DOHH2 (cell line): ENCODE data around the gene DPH6.
"Not testable (repeated sequence)": the region's sequence is repeated elsewhere in the genome, so short reads cannot be mapped to it uniquely, and the experiment has no call there.

Experiments
- H3F3A ChIP-seq: fragments of 200-600 bp; sonication (generic), shearing (Covaris generic); 2 replicates; pipeline ENCODE4 v1.6.0; 2016; ENCODE audit warnings: antibody characterized with exemption, mild to moderate bottlenecking; ENCODE audit not compliant: control insufficient read depth, insufficient read depth
- H3K27ac ChIP-seq: fragments of 200-600 bp; sonication (generic); 2 replicates; pipeline ENCODE4 v1.5.1; 2014; ENCODE audit warnings: low read depth, mild to moderate bottlenecking, low read length, moderate library complexity
- H3K27me3 ChIP-seq: fragments of 200-600 bp; sonication (generic); 2 replicates; pipeline ENCODE4 v1.6.1; 2014; ENCODE audit warnings: mild to moderate bottlenecking, low read length, mixed read lengths; ENCODE audit not compliant: control insufficient read depth
- H3K36me3 ChIP-seq: fragments of 200-600 bp; sonication (generic); 2 replicates; pipeline ENCODE4 v1.6.1; 2014; ENCODE audit warnings: mild to moderate bottlenecking, low read length, moderate library complexity, mixed read lengths; ENCODE audit not compliant: control insufficient read depth
- H3K4me1 ChIP-seq: fragments of 200-600 bp; sonication (generic); 2 replicates; pipeline ENCODE4 v1.6.1; 2014; ENCODE audit warnings: mild to moderate bottlenecking, low read length, mixed read lengths; ENCODE audit not compliant: control insufficient read depth
- H3K4me2 ChIP-seq: fragments of 200-600 bp; sonication (generic); 2 replicates; pipeline ENCODE4 v1.6.0; 2014; ENCODE audit warnings: mild to moderate bottlenecking, low read length, moderate library complexity
- H3K4me3 ChIP-seq: fragments of 200-600 bp; sonication (generic); 2 replicates; pipeline ENCODE4 v1.5.1; 2014; ENCODE audit warnings: mild to moderate bottlenecking, low read length, mixed read lengths
- H3K79me2 ChIP-seq: fragments of 200-600 bp; sonication (generic); 2 replicates; pipeline ENCODE4 v1.6.1; 2014; ENCODE audit warnings: mild to moderate bottlenecking, low read length, mixed read lengths; ENCODE audit not compliant: control insufficient read depth
- H3K9me2 ChIP-seq: fragments of 200-600 bp; sonication (generic); replicated peaks from 2 replicates; pipeline ENCODE4 v1.6.1; 2014; ENCODE audit warnings: mild to moderate bottlenecking, low read length, mixed read lengths; ENCODE audit not compliant: control insufficient read depth
- H3K9me3 ChIP-seq: fragments of 200-600 bp; sonication (generic); 2 replicates; pipeline ENCODE4 v1.6.1; 2014; ENCODE audit warnings: antibody characterized with exemption, low read length, mixed read lengths; ENCODE audit not compliant: control insufficient read depth, insufficient read depth
- H4K20me1 ChIP-seq: fragments of 200-600 bp; sonication (generic); 2 replicates; pipeline ENCODE4 v1.6.0; 2014; ENCODE audit warnings: low read depth, mild to moderate bottlenecking, antibody characterized with exemption, low read length, moderate library complexity; ENCODE audit not compliant: control insufficient read depth, insufficient read depth
- CTCF ChIP-seq: fragments of 200-600 bp; sonication (generic); IDR thresholded peaks from one replicate; pipeline ENCODE4 v1.5.1; 2014; ENCODE audit warnings: antibody characterized with exemption, mild to moderate bottlenecking, low read depth, low read length; ENCODE audit not compliant: poor library complexity, severe bottlenecking
- EZH2phosphoT487 ChIP-seq: fragments of 200-600 bp; sonication (generic); IDR thresholded peaks from 2 replicates; pipeline ENCODE4 v1.6.1; 2017; ENCODE audit warnings: borderline replicate concordance, mild to moderate bottlenecking, antibody characterized with exemption, low read length, moderate library complexity, mixed read lengths

The DPH6 gene

GRCh38 chr15:35330048-35330695 lies 215.8 kb downstream of the DPH6 start:
- H3K27ac ChIP-seq, result no peak overlapping the region

GRCh38 chr15:35329521-35329961 lies 216.4 kb downstream of the DPH6 start:
- Histone ChIP-seq H3K27ac (no peak overlapping the region), H3K4me3 (no peak overlapping the region), H3F3A (no peaks in the 10 kb centered on the region), H3K9me2 (no peaks in the 10 kb centered on the region), H3K36me3 (no peaks in the 10 kb centered on the region), H3K9me3 (no peaks in the 10 kb centered on the region), H3K4me1 (no peaks in the 10 kb centered on the region), H3K27me3 (no peaks in the 10 kb centered on the region), H3K79me2 (no peaks in the 10 kb centered on the region), H3K4me2 (no peak overlapping the region), H4K20me1 (no peaks in the 10 kb centered on the region)
- TF ChIP-seq CTCF (no peak), EZH2phosphoT487 (no peak)

More at GRCh38 chr15:35330048-35330695, 215.8 kb downstream of the DPH6 start:
- H3K4me2 ChIP-seq, result no peak overlapping the region
- no peaks in the 10 kb centered on the region for H3F3A ChIP-seq
- TF ChIP-seq EZH2phosphoT487, result no peak
- TF ChIP-seq CTCF, result no peak
- H3K9me2 ChIP-seq, result no peaks in the 10 kb centered on the region
- H3K4me3 ChIP-seq, result no peak overlapping the region
- H3K36me3 ChIP-seq, result no peaks in the 10 kb centered on the region
- no peaks in the 10 kb centered on the region for H3K4me1 ChIP-seq
- H4K20me1 ChIP-seq, result no peaks in the 10 kb centered on the region
- H3K79me2 ChIP-seq, result no peaks in the 10 kb centered on the region
- H3K27me3 ChIP-seq, result no peaks in the 10 kb centered on the region
- H3K9me3 ChIP-seq, result no peaks in the 10 kb centered on the region

GRCh38 chr15:35328836-35329235 lies 217.1 kb downstream of the DPH6 start:
- not testable (repeated sequence) for H3K27ac ChIP-seq, H3K79me2 ChIP-seq, H3K4me3 ChIP-seq, H3K9me3 ChIP-seq, H3K4me2 ChIP-seq, H3K27me3 ChIP-seq, H3K4me1 ChIP-seq, H3F3A ChIP-seq, H3K9me2 ChIP-seq, H4K20me1 ChIP-seq, H3K36me3 ChIP-seq

- no peaks in the 10 kb centered on the region for H4K20me1 ChIP-seq
- no peaks in the 10 kb centered on the region for H3K9me2 ChIP-seq
- no peak overlapping the region for H3K4me2 ChIP-seq
- H3K4me1 ChIP-seq, result no peaks in the 10 kb centered on the region
- TF ChIP-seq EZH2phosphoT487, result no peak
- no peaks in the 10 kb centered on the region for H3F3A ChIP-seq
- no peaks in the 10 kb centered on the region for H3K79me2 ChIP-seq
- no peaks in the 10 kb centered on the region for H3K9me3 ChIP-seq
- no peak overlapping the region for H3K27ac ChIP-seq
- H3K4me3 ChIP-seq, result no peak overlapping the region
- no peaks in the 10 kb centered on the region for H3K36me3 ChIP-seq
- no peaks in the 10 kb centered on the region for H3K27me3 ChIP-seq
These were observed 218.2 kb downstream of the DPH6 start for GRCh38 chr15:35327789-35328188.
